Astrocyte of the spinal cord (primary cell): ENCODE measurements around the gene SCMH1.

Experiments used
- DNase-seq: peaks from one replicate; pipeline ENCODE4 v3.0.0; 2011; ENCODE audit warnings: low read depth, low spot score
- H3K4me3 ChIP-seq: 2 replicates; pipeline ENCODE4 v1.5.1; 2011; ENCODE audit warnings: low read depth, mild to moderate bottlenecking, low read length, moderate library complexity
- in situ Hi-C: cut with HindIII; loops from 2 replicates; pipeline ENCODE4 v1.10.0; 2017; ENCODE audit warnings: low sequenced_read_pairs
- TF ChIP-seq, protein P1 (sequence below): IDR thresholded peaks from 2 replicates; pipeline ENCODE4 v1.5.1; 2012; ENCODE audit warnings: low read depth, mild to moderate bottlenecking, low read length, inconsistent platforms

SCMH1 gene

DNA sequence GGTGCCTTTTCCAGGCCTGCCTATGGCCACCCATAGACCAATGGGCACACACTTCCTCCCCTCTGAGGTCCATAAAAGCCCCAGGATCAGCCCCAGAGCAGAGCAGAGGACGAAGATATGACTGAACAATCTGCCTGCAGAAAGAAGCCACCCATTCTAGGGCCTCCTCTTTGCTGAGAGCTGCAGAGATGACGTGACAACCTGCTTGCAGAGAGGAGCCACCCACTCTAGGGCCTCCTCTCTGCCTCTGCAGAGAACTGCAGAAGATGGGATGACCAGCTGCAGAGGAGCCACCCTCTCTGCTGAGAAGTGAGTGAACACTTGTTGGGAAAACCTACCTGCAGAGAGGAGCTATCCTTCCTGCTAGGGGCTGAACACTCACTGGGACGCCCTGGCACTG, 79.7 kb downstream of the SCMH1 start:
- TF ChIP-seq, protein P1, sequence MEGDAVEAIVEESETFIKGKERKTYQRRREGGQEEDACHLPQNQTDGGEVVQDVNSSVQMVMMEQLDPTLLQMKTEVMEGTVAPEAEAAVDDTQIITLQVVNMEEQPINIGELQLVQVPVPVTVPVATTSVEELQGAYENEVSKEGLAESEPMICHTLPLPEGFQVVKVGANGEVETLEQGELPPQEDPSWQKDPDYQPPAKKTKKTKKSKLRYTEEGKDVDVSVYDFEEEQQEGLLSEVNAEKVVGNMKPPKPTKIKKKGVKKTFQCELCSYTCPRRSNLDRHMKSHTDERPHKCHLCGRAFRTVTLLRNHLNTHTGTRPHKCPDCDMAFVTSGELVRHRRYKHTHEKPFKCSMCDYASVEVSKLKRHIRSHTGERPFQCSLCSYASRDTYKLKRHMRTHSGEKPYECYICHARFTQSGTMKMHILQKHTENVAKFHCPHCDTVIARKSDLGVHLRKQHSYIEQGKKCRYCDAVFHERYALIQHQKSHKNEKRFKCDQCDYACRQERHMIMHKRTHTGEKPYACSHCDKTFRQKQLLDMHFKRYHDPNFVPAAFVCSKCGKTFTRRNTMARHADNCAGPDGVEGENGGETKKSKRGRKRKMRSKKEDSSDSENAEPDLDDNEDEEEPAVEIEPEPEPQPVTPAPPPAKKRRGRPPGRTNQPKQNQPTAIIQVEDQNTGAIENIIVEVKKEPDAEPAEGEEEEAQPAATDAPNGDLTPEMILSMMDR = no peak
- no peak for DNase-seq
- in situ Hi-C loops = no loop called here
- no peak overlapping the region for H3K4me3 ChIP-seq

- no peak for DNase-seq
- H3K4me3 ChIP-seq = no peak overlapping the region
- TF ChIP-seq, protein P1 = no peak
- in situ Hi-C loops = no loop called here
These were observed 80.3 kb downstream of the SCMH1 start for GRCh38 chr1:41161846-41162245.

DNA sequence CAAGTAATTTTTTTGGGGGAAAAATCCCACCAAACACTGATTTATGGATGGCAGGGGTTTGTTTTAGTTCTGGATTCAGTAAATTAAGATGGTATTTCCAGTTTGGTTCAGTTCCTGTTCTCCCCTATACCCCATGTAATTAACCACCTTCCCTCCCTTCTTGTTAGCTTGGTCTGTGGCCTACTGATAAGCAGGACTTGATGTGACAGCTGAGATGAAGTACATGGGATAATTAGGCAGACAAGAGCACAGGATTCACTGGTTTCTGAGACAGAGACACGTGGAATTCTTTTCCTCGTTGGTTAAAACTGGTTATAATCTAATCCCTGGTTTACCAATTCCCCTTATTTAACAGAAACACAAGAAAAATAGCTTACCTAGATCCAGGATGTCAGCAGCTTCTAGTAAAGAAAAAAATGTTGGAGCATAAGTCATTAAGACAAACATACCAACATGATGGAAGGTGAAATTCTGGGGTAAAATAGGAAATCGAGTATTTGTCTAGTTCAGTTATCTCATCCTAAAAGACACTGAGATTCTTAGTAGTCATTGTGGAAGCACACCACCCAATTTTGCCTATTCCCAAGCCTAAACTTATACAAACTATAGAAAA, 81.5 kb downstream of the SCMH1 start:
- H3K4me3 ChIP-seq = no peak overlapping the region
- DNase-seq = no peak
- TF ChIP-seq, protein P1 = no peak
- in situ Hi-C loops = no loop called here

DNA sequence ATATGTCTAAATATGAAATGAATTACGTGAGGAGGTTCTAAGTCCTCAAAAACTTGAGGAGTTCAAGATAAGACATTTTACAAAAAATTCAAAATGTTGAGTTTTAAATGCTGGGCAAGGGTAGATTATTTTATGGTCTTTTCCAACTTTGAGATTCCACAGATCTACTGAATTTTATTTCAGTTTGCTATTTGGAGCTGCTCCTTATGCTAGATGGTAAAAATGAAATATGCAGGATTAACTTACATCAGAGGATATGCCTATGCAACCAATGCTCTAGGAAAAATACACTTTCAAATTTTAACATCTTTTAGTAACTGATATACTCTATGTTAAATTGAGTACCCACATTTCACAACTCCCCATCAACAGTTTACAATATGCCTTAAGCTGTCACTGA, 83.1 kb downstream of the SCMH1 start:
- TF ChIP-seq, protein P1 = no peak
- in situ Hi-C loops = no loop called here
- no peak for DNase-seq
- H3K4me3 ChIP-seq = no peak overlapping the region

GRCh38 chr1:41158147-41158875, 83.8 kb downstream of the SCMH1 start:
- in situ Hi-C loops = no loop called here
- TF ChIP-seq, protein P1 = no peak
- no peak for DNase-seq
- no peak overlapping the region for H3K4me3 ChIP-seq

DNA sequence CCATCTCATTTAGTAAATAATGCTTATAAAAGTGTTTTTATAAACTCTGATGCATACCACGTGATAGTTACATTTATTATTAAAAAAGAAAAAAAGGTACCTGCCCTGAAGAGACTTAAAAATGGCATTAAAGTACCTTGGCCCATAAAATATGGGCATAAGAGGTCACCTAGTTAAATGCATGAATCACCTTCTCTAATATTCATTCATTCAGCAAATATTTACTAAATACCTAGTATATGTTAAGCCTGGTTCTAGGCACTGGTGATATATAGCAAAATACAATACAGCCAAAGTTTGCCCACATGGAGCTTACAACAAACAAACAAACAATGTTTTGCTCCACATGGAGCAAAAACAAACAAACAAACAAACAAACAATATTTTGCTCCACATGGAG, 87.0 kb downstream of the SCMH1 start:
- TF ChIP-seq, protein P1 = no peak
- H3K4me3 ChIP-seq = no peak overlapping the region
- no peak for DNase-seq
- in situ Hi-C loops = no loop called here
